ENCODE data around the gene CATSPER4. TPM values are rescaled to one million over a fixed set of nuclear protein-coding genes. Genes with fewer than 3 reads are reported as not detected.

CATSPER4 gene
- total RNA-seq, 1 experiment from 2014 or later, result not detected

DNA sequence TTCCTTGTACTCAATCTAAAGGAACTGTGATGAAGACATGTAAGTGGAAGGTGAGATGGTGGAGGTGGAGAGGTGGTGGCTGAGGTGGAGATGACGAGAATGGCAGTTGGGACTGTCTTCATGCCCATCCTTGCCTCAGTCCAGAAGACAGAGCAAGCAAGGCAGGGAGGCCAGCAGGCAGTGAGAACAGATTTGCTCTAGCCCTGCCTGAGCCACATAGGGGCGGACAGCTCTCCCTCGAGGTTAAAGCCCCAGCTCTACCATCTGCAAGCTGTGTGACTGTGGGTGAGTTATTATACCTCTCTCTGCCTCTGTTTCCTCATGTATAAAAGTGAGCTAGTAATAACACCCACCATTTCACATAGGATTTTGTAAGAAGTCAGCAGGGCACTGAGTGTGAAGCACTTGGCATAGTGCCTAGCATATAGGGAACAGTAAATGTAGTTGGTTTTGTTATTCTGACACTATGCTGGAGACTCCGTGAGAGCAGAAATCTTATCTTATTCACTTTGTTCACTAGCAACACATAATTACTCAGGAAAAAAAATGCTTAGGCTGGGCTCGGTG, 36.4 kb upstream of the CATSPER4 start:
- H2BK12ac ChIP-seq (ENCODE audit: insufficient read length, low read depth, low read length), result no peak overlapping the region
- no peak overlapping the region for H2BK20ac ChIP-seq (ENCODE audit: low read depth, low read length, poor library complexity, severe bottlenecking)
- no peak overlapping the region for H4K91ac ChIP-seq (ENCODE audit: insufficient read length, low read depth, low read length)
- H3K14ac ChIP-seq (ENCODE audit: insufficient read depth, low read length), result no peak overlapping the region
- H3K23ac ChIP-seq (ENCODE audit: insufficient read length, low read depth, low read length), result no peak overlapping the region
- H3K4me1 ChIP-seq (ENCODE audit: insufficient read depth, low read length), result peaks cover 10% of the 10 kb centered on the region; the same call in 1 of the 2 replicates
- no peak overlapping the region for H3K18ac ChIP-seq (ENCODE audit: insufficient read length, low read depth, low read length)
- H2AK5ac ChIP-seq (ENCODE audit: insufficient read length, low read length), result no peak overlapping the region
- TF ChIP-seq, protein P1, sequence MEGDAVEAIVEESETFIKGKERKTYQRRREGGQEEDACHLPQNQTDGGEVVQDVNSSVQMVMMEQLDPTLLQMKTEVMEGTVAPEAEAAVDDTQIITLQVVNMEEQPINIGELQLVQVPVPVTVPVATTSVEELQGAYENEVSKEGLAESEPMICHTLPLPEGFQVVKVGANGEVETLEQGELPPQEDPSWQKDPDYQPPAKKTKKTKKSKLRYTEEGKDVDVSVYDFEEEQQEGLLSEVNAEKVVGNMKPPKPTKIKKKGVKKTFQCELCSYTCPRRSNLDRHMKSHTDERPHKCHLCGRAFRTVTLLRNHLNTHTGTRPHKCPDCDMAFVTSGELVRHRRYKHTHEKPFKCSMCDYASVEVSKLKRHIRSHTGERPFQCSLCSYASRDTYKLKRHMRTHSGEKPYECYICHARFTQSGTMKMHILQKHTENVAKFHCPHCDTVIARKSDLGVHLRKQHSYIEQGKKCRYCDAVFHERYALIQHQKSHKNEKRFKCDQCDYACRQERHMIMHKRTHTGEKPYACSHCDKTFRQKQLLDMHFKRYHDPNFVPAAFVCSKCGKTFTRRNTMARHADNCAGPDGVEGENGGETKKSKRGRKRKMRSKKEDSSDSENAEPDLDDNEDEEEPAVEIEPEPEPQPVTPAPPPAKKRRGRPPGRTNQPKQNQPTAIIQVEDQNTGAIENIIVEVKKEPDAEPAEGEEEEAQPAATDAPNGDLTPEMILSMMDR (conservative IDR thresholded peaks at IDR 0.05), result no peak
- H3K23me2 ChIP-seq (ENCODE audit: insufficient read length, low read depth, low read length, poor library complexity, severe bottlenecking), result peaks cover 13% of the 10 kb centered on the region
- no peak overlapping the region for H2BK5ac ChIP-seq (ENCODE audit: insufficient read length, low read length)
- no peak overlapping the region for H3K9ac ChIP-seq (ENCODE audit: extremely low read depth, insufficient read length, low read length)
- peaks cover 32 to 45% of the 10 kb centered on the region in 2 experiments for H3K4me1 Mint-ChIP-seq
- no peak overlapping the region for H3K4ac ChIP-seq (ENCODE audit: low read depth, low read length)
- H3K4me2 ChIP-seq (ENCODE audit: insufficient read depth, insufficient read length, low read length), result no peak overlapping the region
- H3T11ph ChIP-seq (ENCODE audit: low read length), result no peak overlapping the region
- no peak overlapping the region for H3K4me3 Mint-ChIP-seq
- H4K20me1 ChIP-seq (ENCODE audit: control insufficient read depth, insufficient read depth, insufficient read length), result no peaks in the 10 kb centered on the region
- no peaks in the 10 kb centered on the region for H3K9me3 ChIP-seq (ENCODE audit: control insufficient read depth, low read depth, low read length)
- H3K79me2 ChIP-seq (ENCODE audit: insufficient read depth, low read length), result no peaks in the 10 kb centered on the region
- no peak for DNase-seq
- no peak overlapping the region for H2BK120ac ChIP-seq (ENCODE audit: low read depth, low read length, poor library complexity, severe bottlenecking)
- no peak overlapping the region for H3K56ac ChIP-seq (ENCODE audit: insufficient read length, low read depth, low read length)
- no peaks in the 10 kb centered on the region for H3K36me3 Mint-ChIP-seq (ENCODE audit: insufficient read depth in 1 of 3, low read depth in 3 of 3)
- no peaks in the 10 kb centered on the region for H3K9me3 Mint-ChIP-seq
- no CpG with 5 or more reads among the region's 5 CpGs for WGBS (ENCODE audit: extremely low coverage, insufficient read length, low lambda C conversion rate)
- no peak overlapping the region for H4K8ac ChIP-seq (replicated peaks; ENCODE audit: insufficient read length, low read depth, low read length)
- H3K27ac ChIP-seq (ENCODE audit: insufficient read length, low read depth, low read length), result no peak overlapping the region
- peaks cover 100% of the 10 kb centered on the region for H3K27me3 Mint-ChIP-seq (ENCODE audit: low read depth)
- H3K27ac Mint-ChIP-seq, result no peak overlapping the region
- H4K5ac ChIP-seq (ENCODE audit: insufficient read length, low read depth, low read length), result no peak overlapping the region
- no peak overlapping the region for H2BK15ac ChIP-seq (ENCODE audit: low read depth, low read length)
- H3K79me1 ChIP-seq (ENCODE audit: insufficient read depth, low read depth, low read length, poor library complexity, severe bottlenecking), result no peaks in the 10 kb centered on the region
- H2AFZ ChIP-seq (ENCODE audit: low read length), result no peak overlapping the region
- H3K27me3 ChIP-seq (ENCODE audit: insufficient read depth, low read length), result peaks cover 31% of the 10 kb centered on the region; the same call in 1 of the 2 replicates
